Chondrocyte (in vitro differentiated cells): ENCODE data around the gene C16orf89. TPM values are rescaled to one million over a fixed set of nuclear protein-coding genes. Genes with fewer than 3 reads are reported as not detected.

ENCODE experiments used
- DNase-seq: peaks from one replicate; pipeline ENCODE4 v3.0.0; 2021; ENCODE audit warnings: mixed read lengths, low spot score
- H3K27ac Mint-ChIP-seq: one replicate; pipeline ENCODE4 v1.8.0; 2021; ENCODE audit warnings: mild to moderate bottlenecking, moderate library complexity, mixed read lengths; ENCODE audit not compliant: unreplicated experiment
- H3K27me3 Mint-ChIP-seq: 2 replicates; pipeline ENCODE4 v1.8.0; 2021; ENCODE audit warnings: low read depth, mixed read lengths
- H3K36me3 Mint-ChIP-seq: 2 replicates; pipeline ENCODE4 v1.8.0; 2021; ENCODE audit warnings: low read depth, mixed read lengths
- H3K4me1 Mint-ChIP-seq: 2 replicates; pipeline ENCODE4 v1.8.0; 2021; ENCODE audit warnings: low read depth, mild to moderate bottlenecking, mixed read lengths
- H3K4me3 Mint-ChIP-seq: one replicate; pipeline ENCODE4 v1.8.0; 2021; ENCODE audit warnings: mild to moderate bottlenecking, moderate library complexity, mixed read lengths; ENCODE audit not compliant: unreplicated experiment
- H3K9me3 Mint-ChIP-seq: 2 replicates; pipeline ENCODE4 v1.8.0; 2021; ENCODE audit warnings: low read depth, mixed read lengths
- CTCF ChIP-seq: fragments of 200-600 bp; sonication (generic); IDR thresholded peaks from 2 replicates; pipeline ENCODE4 v1.5.0; 2021; ENCODE audit warnings: antibody characterized with exemption, mild to moderate bottlenecking, moderate library complexity
- total RNA-seq: library from RNA; stranded (reverse); gene quantifications from 3 replicates; pipeline ENCODE4 v1.2.1, GENCODE V29; 2021

The C16orf89 gene
- total RNA-seq, 1 donor from 2014 or later: not detected

GRCh38 chr16:5015887-5016286, 49.9 kb downstream of the C16orf89 start:
- Mint-ChIP-seq H3K4me3 (no peak overlapping the region), H3K27me3 (peaks cover 19% of the 10 kb centered on the region), H3K4me1 (no peaks in the 10 kb centered on the region), H3K36me3 (no peaks in the 10 kb centered on the region), H3K9me3 (no peaks in the 10 kb centered on the region), H3K27ac (no peak overlapping the region)
- no peak for TF ChIP-seq CTCF
- DNase-seq: no peak

GRCh38 chr16:5015351-5015750, 50.4 kb downstream of the C16orf89 start:
- DNase-seq: no peak

GRCh38 chr16:5012887-5013286, 52.9 kb downstream of the C16orf89 start:
- Mint-ChIP-seq H3K27ac (no peak overlapping the region), H3K9me3 (no peaks in the 10 kb centered on the region), H3K27me3 (peaks cover 38% of the 10 kb centered on the region), H3K4me3 (no peak overlapping the region), H3K4me1 (no peaks in the 10 kb centered on the region), H3K36me3 (no peaks in the 10 kb centered on the region)
- no peak for TF ChIP-seq CTCF
- DNase-seq: no peak

More at GRCh38 chr16:5015351-5015750, 50.4 kb downstream of the C16orf89 start:
- no peak for TF ChIP-seq CTCF
- Mint-ChIP-seq H3K4me3 (no peak overlapping the region), H3K36me3 (no peaks in the 10 kb centered on the region), H3K9me3 (no peaks in the 10 kb centered on the region), H3K27ac (no peak overlapping the region), H3K27me3 (peaks cover 24% of the 10 kb centered on the region), H3K4me1 (no peaks in the 10 kb centered on the region)

GRCh38 chr16:5011637-5012036, 54.1 kb downstream of the C16orf89 start:
- peaks cover 38% of the 10 kb centered on the region for H3K27me3 Mint-ChIP-seq
- no peak for TF ChIP-seq CTCF
- no peak for DNase-seq
- H3K27ac Mint-ChIP-seq: no peak overlapping the region
- no peaks in the 10 kb centered on the region for H3K9me3 Mint-ChIP-seq
- H3K36me3 Mint-ChIP-seq: no peaks in the 10 kb centered on the region
- H3K4me3 Mint-ChIP-seq: no peak overlapping the region
- no peaks in the 10 kb centered on the region for H3K4me1 Mint-ChIP-seq

GRCh38 chr16:5010576-5011329, 55.0 kb downstream of the C16orf89 start:
- no peak overlapping the region for H3K4me3 Mint-ChIP-seq
- no peak for DNase-seq
- TF ChIP-seq CTCF: no peak

More at GRCh38 chr16:5010576-5011329, 55.0 kb downstream of the C16orf89 start:
- no peaks in the 10 kb centered on the region for H3K4me1 Mint-ChIP-seq
- peaks cover 38% of the 10 kb centered on the region for H3K27me3 Mint-ChIP-seq
- H3K27ac Mint-ChIP-seq: no peak overlapping the region
- H3K9me3 Mint-ChIP-seq: no peaks in the 10 kb centered on the region
- H3K36me3 Mint-ChIP-seq: no peaks in the 10 kb centered on the region
